Measurements from ENCODE around the gene APCDD1.

DNA sequence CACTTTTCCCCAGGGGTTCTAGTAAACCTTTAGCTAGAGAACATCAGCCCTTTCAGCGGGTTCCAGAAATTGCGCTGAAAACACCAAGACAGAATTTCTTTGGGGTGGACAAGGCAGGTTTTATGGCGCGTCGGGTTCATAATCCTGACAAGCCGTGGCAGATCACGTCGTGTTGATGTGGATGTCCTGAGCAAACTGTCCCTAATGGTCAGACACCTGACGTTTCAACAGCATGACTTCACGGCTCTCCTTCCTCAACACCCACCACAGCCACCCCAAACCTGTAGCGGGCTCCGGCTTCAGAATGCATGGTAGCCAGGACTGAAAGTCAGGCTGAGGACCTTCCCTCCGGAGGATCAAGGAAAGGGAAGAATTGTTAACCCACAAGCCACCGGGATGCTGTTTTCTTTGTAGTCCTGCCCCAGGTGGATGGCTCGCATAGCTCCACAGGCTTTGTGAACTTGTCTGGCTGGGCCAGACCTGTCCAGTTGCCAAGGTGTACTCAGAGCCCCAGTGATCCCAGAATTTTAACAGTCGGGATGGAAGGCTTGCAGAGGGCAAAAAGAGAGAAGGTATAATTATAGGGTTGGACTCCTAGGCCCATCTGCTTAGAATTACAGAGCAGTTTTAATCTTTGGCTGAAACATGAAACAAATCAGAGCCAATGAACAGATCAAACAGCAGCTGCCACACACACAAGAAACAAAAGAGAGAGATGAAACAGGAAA is 1.5 kb downstream of the APCDD1 start:
- no peak for TF ChIP-seq YY1 (IDR thresholded peaks at IDR 0.05; ENCODE audit: low read depth)
- TF ChIP-seq ZBTB7A (IDR thresholded peaks at IDR 0.05; ENCODE audit: low read depth): no peak

All from Ishikawa (cell line).